Measurements from ENCODE around the gene ZBTB12. TPM values are rescaled to one million over a fixed set of nuclear protein-coding genes. Genes with fewer than 3 reads are reported as not detected.
"Not testable (repeated sequence)": the region's sequence is repeated elsewhere in the genome, so short reads cannot be mapped to it uniquely, and the experiment has no call there.

The ZBTB12 gene
- total and polyA plus RNA-seq, 4 donors, result 1.2 to 4.9 (median 2.6) TPM

DNA sequence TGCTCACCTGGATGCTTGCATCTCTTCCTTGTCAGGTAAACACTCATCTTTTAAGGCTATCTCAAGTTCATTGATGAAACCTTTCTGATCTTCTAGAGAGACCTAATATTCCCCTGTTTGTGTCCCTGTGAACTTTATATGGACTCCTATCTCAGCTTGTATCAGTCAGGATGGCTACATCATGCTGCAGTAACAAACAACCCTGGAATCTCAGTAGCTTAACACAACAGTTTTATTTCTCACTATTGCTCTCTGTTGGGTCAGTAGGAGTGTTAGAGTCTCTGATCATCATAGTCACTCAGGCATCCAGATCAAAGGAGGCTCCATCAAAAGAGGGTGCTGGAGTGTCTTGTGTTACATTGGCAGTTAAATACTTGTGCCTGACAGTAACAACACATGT, 13.5 kb upstream of the ZBTB12 start:
- ATAC-seq (ENCODE audit: low FRiP score) (no peak), DNase-seq (no peak)
- H3K4me1 ChIP-seq (ENCODE audit: control insufficient read depth in 1 of 2, insufficient read depth in 2 of 2, low read length in 2 of 2), result no peaks in the 10 kb centered on the region
- no peaks in the 10 kb centered on the region for H3K9me3 ChIP-seq (ENCODE audit: control insufficient read depth, low read length)
- intact Hi-C loops (cut with DNase I), result no loop called here
- H3K27ac ChIP-seq (ENCODE audit: low read depth in 1 of 2, low read length in 2 of 2), result no peak overlapping the region
- H3K4me3 ChIP-seq (ENCODE audit: low read length in 2 of 2), result no peak overlapping the region
- H3K36me3 ChIP-seq (ENCODE audit: control insufficient read depth in 1 of 2, insufficient read depth in 2 of 2, low read length in 1 of 2), result no peaks in the 10 kb centered on the region
- no peaks in the 10 kb centered on the region for H3K27me3 ChIP-seq (ENCODE audit: control insufficient read depth in 1 of 2, insufficient read depth in 2 of 2, low read length in 1 of 2)

DNA sequence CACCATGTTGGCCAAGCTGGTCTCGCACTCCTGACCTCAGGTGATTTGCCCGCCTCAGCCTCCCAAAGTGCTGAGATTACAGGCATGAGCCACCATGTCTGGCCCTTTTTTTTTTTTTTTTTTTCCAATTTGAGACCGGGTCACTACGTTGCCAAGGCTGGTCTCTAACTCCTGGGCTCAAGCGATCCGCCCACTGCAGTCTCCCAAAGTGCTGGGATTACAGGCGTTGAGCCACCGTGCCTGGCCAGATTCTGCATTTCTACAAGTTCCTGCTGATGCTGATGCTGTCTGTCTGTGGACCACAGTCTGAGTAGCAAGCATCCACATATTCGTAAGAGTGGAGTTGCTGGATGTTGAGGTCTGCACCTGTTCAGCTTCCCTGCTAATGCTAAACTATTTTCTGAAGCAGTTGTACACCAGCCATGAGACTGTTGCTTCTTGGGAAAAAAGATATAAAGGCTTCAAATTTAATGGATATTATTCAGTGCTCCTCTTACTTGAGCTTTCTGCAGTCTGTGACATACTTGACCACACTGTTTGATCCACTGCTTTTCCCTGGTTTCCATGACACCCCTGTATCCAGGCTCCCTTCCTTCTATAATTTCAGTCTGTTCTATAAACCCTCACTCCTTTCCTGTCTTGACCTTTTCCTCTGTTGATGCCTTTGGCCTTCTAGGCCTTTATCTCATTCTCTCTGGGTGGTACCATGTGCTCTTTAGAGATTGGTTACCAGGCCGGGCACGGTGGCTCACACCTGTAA, 10.1 kb upstream of the ZBTB12 start:
- no peak for ATAC-seq (ENCODE audit: low FRiP score)
- peak in 1 of 2 donors; percentile 60 for DNase-seq
- Histone ChIP-seq H3K4me1 (ENCODE audit: control insufficient read depth in 1 of 2, insufficient read depth in 2 of 2, low read length in 2 of 2) (no peaks in the 10 kb centered on the region), H3K9me3 (ENCODE audit: control insufficient read depth, low read length) (no peaks in the 10 kb centered on the region), H3K27me3 (ENCODE audit: control insufficient read depth in 1 of 2, insufficient read depth in 2 of 2, low read length in 1 of 2) (no peaks in the 10 kb centered on the region), H3K36me3 (ENCODE audit: control insufficient read depth in 1 of 2, insufficient read depth in 2 of 2, low read length in 1 of 2) (no peaks in the 10 kb centered on the region), H3K27ac (ENCODE audit: low read depth in 1 of 2, low read length in 2 of 2) (no peak overlapping the region), H3K4me3 (ENCODE audit: low read length in 2 of 2) (no peak overlapping the region)
- WGBS, 2 donors, result 62 to 75% methylated on average over 11 of the region's 11 CpGs
- intact Hi-C loops (cut with DNase I), result no loop called here

DNA sequence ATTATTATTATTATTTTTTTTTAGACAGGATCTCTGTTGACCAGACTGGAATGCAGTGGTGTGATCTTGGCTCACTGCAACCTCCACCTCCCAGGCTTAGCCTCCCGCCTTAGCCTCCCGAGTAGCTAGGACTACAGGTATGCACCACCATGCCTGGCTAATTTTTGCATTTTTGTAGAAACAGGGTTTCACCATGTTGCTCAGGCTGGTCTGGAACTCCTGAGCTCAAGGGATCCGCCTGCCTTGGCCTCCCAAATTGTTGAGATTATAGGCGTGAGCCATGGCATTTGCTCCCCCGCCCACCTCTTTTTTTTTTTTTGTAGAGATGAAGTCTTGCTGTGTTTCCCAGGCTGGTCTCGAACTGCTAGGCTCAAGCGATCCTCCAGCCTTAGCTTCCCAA, 7.4 kb upstream of the ZBTB12 start:
- peak in 1 of 2 donors; percentile 15 for DNase-seq
- intact Hi-C loops (cut with DNase I), result loop anchor here in 1 of 2 donors (10.0 kb wide), 1 partner anchor 266 kb away; the partner anchor contains the start of genes AGPAT1 and RNF5
- not testable (repeated sequence) for H3K4me3 ChIP-seq (ENCODE audit: low read length in 2 of 2); H3K4me1 ChIP-seq (ENCODE audit: control insufficient read depth in 1 of 2, insufficient read depth in 2 of 2, low read length in 2 of 2); H3K36me3 ChIP-seq (ENCODE audit: control insufficient read depth in 1 of 2, insufficient read depth in 2 of 2, low read length in 1 of 2); H3K9me3 ChIP-seq (ENCODE audit: control insufficient read depth, low read length); H3K27ac ChIP-seq (ENCODE audit: low read depth in 1 of 2, low read length in 2 of 2); H3K27me3 ChIP-seq (ENCODE audit: control insufficient read depth in 1 of 2, insufficient read depth in 2 of 2, low read length in 1 of 2); ATAC-seq (ENCODE audit: low FRiP score)
- WGBS, 2 donors, result 77 to 80% methylated on average over 7 of the region's 7 CpGs

DNA sequence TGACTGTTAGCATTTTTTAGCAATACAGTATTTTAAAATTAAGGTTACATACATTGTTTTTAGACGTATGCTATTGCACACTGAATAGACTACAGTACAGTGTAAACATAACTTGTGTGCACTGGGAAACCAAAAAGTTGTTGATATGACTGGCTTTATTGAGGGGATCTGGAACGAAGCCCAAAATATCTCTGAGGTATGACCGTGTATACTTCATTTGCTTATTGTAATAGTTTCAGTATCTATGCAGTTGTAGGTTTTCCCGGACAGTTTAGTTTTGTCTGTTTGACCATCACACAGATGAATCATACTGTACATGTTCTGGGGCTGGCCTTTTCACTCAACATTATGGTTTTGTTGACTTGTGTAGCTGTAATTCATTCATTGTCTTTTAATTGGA, 6.9 kb upstream of the ZBTB12 start:
- Histone ChIP-seq H3K27ac (ENCODE audit: low read depth in 1 of 2, low read length in 2 of 2) (no peak overlapping the region), H3K4me3 (ENCODE audit: low read length in 2 of 2) (no peak overlapping the region), H3K9me3 (ENCODE audit: control insufficient read depth, low read length) (no peaks in the 10 kb centered on the region), H3K36me3 (ENCODE audit: control insufficient read depth in 1 of 2, insufficient read depth in 2 of 2, low read length in 1 of 2) (no peaks in the 10 kb centered on the region), H3K27me3 (ENCODE audit: control insufficient read depth in 1 of 2, insufficient read depth in 2 of 2, low read length in 1 of 2) (no peaks in the 10 kb centered on the region), H3K4me1 (ENCODE audit: control insufficient read depth in 1 of 2, insufficient read depth in 2 of 2, low read length in 2 of 2) (no peaks in the 10 kb centered on the region)
- intact Hi-C loops (cut with DNase I), result loop anchor here in 1 of 2 donors (10.0 kb wide), 1 partner anchor 266 kb away; the partner anchor contains the start of genes AGPAT1 and RNF5
- 49 to 51% methylated on average over 4 of the region's 4 CpGs for WGBS, 2 donors
- ATAC-seq (ENCODE audit: low FRiP score) (no peak), DNase-seq (no peak)

DNA sequence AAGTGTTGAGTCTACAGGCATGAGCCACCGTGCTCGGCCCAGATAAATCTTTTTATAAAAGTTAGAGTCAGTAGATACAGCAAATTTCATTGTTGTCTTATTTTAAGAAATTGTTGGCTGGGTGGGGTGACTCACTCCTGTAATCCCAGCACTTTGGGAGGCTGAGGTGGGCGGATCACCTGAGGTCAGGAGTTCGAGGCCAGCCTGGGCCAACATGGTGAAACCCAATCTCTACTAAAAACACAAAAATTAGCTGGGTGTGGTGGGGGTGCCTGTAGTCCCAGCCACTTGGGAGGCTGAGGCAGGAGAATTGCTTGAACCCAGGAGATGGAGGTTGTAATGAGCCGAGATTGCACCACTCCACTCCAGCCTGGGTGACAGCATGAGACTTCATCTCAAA, 6.4 kb upstream of the ZBTB12 start:
- H3K4me1 ChIP-seq (ENCODE audit: control insufficient read depth in 1 of 2, insufficient read depth in 2 of 2, low read length in 2 of 2); DNase-seq; H3K36me3 ChIP-seq (ENCODE audit: control insufficient read depth in 1 of 2, insufficient read depth in 2 of 2, low read length in 1 of 2); H3K9me3 ChIP-seq (ENCODE audit: control insufficient read depth, low read length); ATAC-seq (ENCODE audit: low FRiP score); H3K27me3 ChIP-seq (ENCODE audit: control insufficient read depth in 1 of 2, insufficient read depth in 2 of 2, low read length in 1 of 2); H3K4me3 ChIP-seq (ENCODE audit: low read length in 2 of 2); H3K27ac ChIP-seq (ENCODE audit: low read depth in 1 of 2, low read length in 2 of 2): not testable (repeated sequence)
- 83 to 84% methylated on average over 5 of the region's 5 CpGs for WGBS, 2 donors
- intact Hi-C loops (cut with DNase I), result loop anchor here in 1 of 2 donors (10.0 kb wide), 1 partner anchor 267 kb away; the partner anchor contains the start of genes AGPAT1 and RNF5

DNA sequence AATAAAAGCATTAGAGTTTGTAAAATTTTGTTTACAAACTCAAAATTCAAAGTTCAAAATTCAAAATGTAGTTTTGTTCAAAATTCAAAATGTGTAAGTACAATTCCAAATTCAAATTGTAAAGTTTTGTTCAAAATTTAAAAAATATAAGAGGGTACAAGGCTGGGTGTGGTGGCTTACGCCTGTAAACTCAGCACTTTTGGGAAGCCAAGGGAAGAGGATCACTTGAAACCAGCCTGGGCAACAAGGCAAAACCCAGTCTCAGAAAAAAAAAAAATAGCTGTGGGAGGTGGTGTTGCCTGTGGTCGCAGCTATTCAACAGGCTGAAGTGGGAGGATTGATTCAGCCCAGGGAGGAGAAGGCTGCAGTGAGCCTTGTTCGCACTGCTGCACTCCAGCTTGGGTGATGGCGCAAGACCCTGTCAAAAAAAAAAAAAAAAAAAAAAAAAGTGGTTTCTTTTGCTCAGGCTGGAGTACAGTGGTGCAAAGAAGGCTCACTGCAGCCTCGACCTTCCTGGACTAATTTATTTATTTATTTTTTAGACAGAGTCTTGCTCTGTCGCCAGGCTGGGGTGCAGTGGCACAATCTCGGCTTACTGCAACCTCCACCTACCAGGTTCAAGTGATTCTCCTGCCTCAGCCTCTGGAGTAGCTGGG, 5.4 kb upstream of the ZBTB12 start:
- Histone ChIP-seq H3K27me3 (ENCODE audit: control insufficient read depth in 1 of 2, insufficient read depth in 2 of 2, low read length in 1 of 2) (no peaks in the 10 kb centered on the region), H3K4me3 (ENCODE audit: low read length in 2 of 2) (no peak overlapping the region), H3K36me3 (ENCODE audit: control insufficient read depth in 1 of 2, insufficient read depth in 2 of 2, low read length in 1 of 2) (no peaks in the 10 kb centered on the region), H3K27ac (ENCODE audit: low read depth in 1 of 2, low read length in 2 of 2) (no peak overlapping the region), H3K9me3 (ENCODE audit: control insufficient read depth, low read length) (no peaks in the 10 kb centered on the region), H3K4me1 (ENCODE audit: control insufficient read depth in 1 of 2, insufficient read depth in 2 of 2, low read length in 2 of 2) (no peaks in the 10 kb centered on the region)
- no peak for ATAC-seq (ENCODE audit: low FRiP score)
- intact Hi-C loops (cut with DNase I), result loop anchor here in 1 of 2 donors (10.0 kb wide), 1 partner anchor 268 kb away; the partner anchor contains the start of genes AGPAT1 and RNF5
- 63 to 67% methylated on average over 7 of the region's 7 CpGs for WGBS, 2 donors
- DNase-seq, result peak in 1 of 2 donors; percentile 46

DNA sequence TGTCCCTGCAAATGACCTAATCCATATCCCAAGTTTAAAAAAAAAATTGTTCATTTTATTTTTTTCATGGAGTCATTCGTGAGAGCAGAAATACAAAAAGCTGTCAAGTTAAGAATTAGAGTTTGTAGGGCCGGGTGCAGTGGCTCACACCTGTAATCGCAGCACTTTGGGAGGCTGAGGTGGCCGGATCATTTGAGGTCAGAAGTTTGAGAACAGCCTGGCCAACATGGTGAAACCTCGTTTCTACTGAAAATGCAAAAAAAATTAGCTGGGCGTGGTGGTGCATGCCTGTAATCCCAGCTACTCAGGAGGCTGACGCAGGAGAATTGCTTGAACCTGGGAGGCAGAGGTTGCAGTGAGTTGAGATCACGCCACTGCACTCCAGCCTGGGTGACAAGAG, 4.8 kb upstream of the ZBTB12 start:
- 73 to 77% methylated on average over 8 of the region's 8 CpGs for WGBS, 2 donors
- H3K27me3 ChIP-seq (ENCODE audit: control insufficient read depth in 1 of 2, insufficient read depth in 2 of 2, low read length in 1 of 2); ATAC-seq (ENCODE audit: low FRiP score); H3K4me3 ChIP-seq (ENCODE audit: low read length in 2 of 2); H3K27ac ChIP-seq (ENCODE audit: low read depth in 1 of 2, low read length in 2 of 2); H3K4me1 ChIP-seq (ENCODE audit: control insufficient read depth in 1 of 2, insufficient read depth in 2 of 2, low read length in 2 of 2); H3K9me3 ChIP-seq (ENCODE audit: control insufficient read depth, low read length); H3K36me3 ChIP-seq (ENCODE audit: control insufficient read depth in 1 of 2, insufficient read depth in 2 of 2, low read length in 1 of 2): not testable (repeated sequence)
- DNase-seq, result peak in 1 of 2 donors; percentile 5
- intact Hi-C loops (cut with DNase I), result loop anchor here in 1 of 2 donors (10.0 kb wide), 1 partner anchor 268 kb away; the partner anchor contains the start of genes AGPAT1 and RNF5

DNA sequence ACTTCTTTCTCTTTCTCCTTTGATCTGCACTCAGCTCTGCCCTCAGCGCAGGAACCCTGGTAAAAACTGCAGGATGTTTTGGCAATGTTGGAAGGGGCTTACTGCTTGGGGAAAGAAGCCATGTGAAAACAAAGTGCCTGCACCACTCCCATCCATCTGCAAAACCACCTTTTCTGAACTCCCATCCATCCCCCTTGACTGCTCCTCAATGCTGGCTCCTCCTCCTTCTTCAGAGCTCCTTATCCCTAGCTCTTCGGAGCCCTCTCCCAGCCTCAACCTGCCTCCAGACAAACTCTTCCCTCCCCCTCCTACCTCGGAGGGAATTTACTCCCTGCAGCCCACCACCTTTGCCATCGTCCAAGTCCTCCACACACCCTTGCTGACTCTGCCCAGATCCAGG, 4.2 kb upstream of the ZBTB12 start:
- WGBS, 2 donors, result 18 to 20% methylated on average over 4 of the region's 4 CpGs
- DNase-seq (peak in 1 of 2 donors; percentile 31), ATAC-seq (ENCODE audit: low FRiP score) (no peak)
- Histone ChIP-seq H3K9me3 (ENCODE audit: control insufficient read depth, low read length) (no peaks in the 10 kb centered on the region), H3K36me3 (ENCODE audit: control insufficient read depth in 1 of 2, insufficient read depth in 2 of 2, low read length in 1 of 2) (no peaks in the 10 kb centered on the region), H3K4me1 (ENCODE audit: control insufficient read depth in 1 of 2, insufficient read depth in 2 of 2, low read length in 2 of 2) (no peaks in the 10 kb centered on the region), H3K27me3 (ENCODE audit: control insufficient read depth in 1 of 2, insufficient read depth in 2 of 2, low read length in 1 of 2) (no peaks in the 10 kb centered on the region), H3K27ac (ENCODE audit: low read depth in 1 of 2, low read length in 2 of 2) (no peak overlapping the region), H3K4me3 (ENCODE audit: low read length in 2 of 2) (no peak overlapping the region)
- intact Hi-C loops (cut with DNase I), result loop anchor here in 1 of 2 donors (10.0 kb wide), 1 partner anchor 269 kb away; the partner anchor contains the start of genes AGPAT1 and RNF5

All from aorta (tissue), 5 donors.